ENCODE results near the gene KLHDC1. TPM values are rescaled to one million over a fixed set of nuclear protein-coding genes. Genes with fewer than 3 reads are reported as not detected.
"Not testable (repeated sequence)": the region's sequence is repeated elsewhere in the genome, so short reads cannot be mapped to it uniquely, and the experiment has no call there.

KLHDC1 gene
- total and polyA plus RNA-seq, 9 of the 15 experiments (the other 6 are each of a cell fraction or from before 2014, with no cell fraction given): 0.08 to 0.41 (median 0.18) TPM

GRCh38 chr14:49654511-49654910 lies 38.4 kb upstream of the KLHDC1 start (continued):
- TF ChIP-seq, protein P1, sequence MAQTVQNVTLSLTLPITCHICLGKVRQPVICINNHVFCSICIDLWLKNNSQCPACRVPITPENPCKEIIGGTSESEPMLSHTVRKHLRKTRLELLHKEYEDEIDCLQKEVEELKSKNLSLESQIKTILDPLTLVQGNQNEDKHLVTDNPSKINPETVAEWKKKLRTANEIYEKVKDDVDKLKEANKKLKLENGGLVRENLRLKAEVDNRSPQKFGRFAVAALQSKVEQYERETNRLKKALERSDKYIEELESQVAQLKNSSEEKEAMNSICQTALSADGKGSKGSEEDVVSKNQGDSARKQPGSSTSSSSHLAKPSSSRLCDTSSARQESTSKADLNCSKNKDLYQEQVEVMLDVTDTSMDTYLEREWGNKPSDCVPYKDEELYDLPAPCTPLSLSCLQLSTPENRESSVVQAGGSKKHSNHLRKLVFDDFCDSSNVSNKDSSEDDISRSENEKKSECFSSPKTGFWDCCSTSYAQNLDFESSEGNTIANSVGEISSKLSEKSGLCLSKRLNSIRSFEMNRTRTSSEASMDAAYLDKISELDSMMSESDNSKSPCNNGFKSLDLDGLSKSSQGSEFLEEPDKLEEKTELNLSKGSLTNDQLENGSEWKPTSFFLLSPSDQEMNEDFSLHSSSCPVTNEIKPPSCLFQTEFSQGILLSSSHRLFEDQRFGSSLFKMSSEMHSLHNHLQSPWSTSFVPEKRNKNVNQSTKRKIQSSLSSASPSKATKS (CRISPR knock-in tag; IDR thresholded peaks at IDR 0.05): no peak
- TF ChIP-seq ZNF316 (IDR thresholded peaks at IDR 0.05): peak; percentile 96
- no peak for TF ChIP-seq ZNF584 (CRISPR knock-in tag; IDR thresholded peaks at IDR 0.05; ENCODE audit: low read depth)
- no peak for TF ChIP-seq CEBPZ (IDR thresholded peaks at IDR 0.05; ENCODE audit: borderline replicate concordance, low read depth, low read length)
- TF ChIP-seq BRD4 (IDR thresholded peaks at IDR 0.05): no peak
- peak; percentile 76 for TF ChIP-seq MAFG (tag; conservative IDR thresholded peaks at IDR 0.05)
- TF ChIP-seq MAFK (IDR thresholded peaks at IDR 0.05; ENCODE audit: low read length): peak; percentile 69; the same call in 1 of the 2 replicates
- TF ChIP-seq CHD2 (IDR thresholded peaks at IDR 0.05; ENCODE audit: low read depth, low read length): no peak
- TF ChIP-seq ZNF561 (CRISPR knock-in tag; conservative IDR thresholded peaks at IDR 0.05): no peak
- no peak for TF ChIP-seq SUPT5H (IDR thresholded peaks at IDR 0.05)
- TF ChIP-seq ZNF507 (tag; conservative IDR thresholded peaks at IDR 0.05): no peak
- TF ChIP-seq TRIM24 (IDR thresholded peaks at IDR 0.05): no peak
- no peak for TF ChIP-seq SOX6 (IDR thresholded peaks at IDR 0.05)
- TF ChIP-seq C11orf30 (IDR thresholded peaks at IDR 0.05; ENCODE audit: low read depth): peak; percentile 86
- TF ChIP-seq MAFF (IDR thresholded peaks at IDR 0.05; ENCODE audit: low read length): peak; percentile 68; the same call in 1 of the 2 replicates

DNA sequence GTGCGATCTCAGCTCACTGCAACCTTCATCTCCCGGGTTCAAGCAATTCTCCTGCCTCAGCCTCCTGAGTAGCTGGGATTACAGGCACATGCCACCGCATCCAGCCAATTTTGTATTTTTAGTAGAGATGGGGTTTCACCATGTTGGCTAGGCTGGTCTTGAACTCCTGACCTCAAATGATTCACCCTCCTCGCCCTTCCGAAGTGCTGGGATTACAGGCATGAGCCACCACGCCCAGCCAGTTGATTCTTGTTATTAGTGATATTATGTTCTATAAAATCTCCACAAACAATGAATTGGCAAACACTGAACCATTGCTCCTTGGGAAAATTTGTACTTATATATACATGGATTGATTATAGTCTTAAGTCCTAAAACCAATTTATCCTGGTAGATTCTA lies 35.4 kb upstream of the KLHDC1 start:
- H3K79me2 ChIP-seq (ENCODE audit: control insufficient read depth, insufficient read depth, low read length); BruUV-seq (replicated peaks); H3K9me3 ChIP-seq (replicated peaks; ENCODE audit: control insufficient read depth, insufficient read depth, low read depth, low read length); DNase-seq (ENCODE audit: extremely low read depth in 1 of 4, low spot score in 3 of 4); intact Hi-C loops (cut with micrococcal nuclease); CTCF ChIA-PET (ENCODE audit: low intra/inter-chr PET ratio); H4K20me1 ChIP-seq (replicated peaks; ENCODE audit: control insufficient read depth, insufficient read depth, low read length); ATAC-seq; H3K4me1 ChIP-seq (replicated peaks in 1 of 2; ENCODE audit: control insufficient read depth in 2 of 2, insufficient read depth in 2 of 2, low read length in 2 of 2); H3K9me1 ChIP-seq (ENCODE audit: control insufficient read depth, insufficient read depth, low read length); in situ Hi-C loops (cut with MboI); FAIRE-seq; POLR2A ChIA-PET; H3K27ac ChIP-seq (ENCODE audit: extremely low read depth, low read depth, low read length); H3K4me3 ChIP-seq; H3K9ac ChIP-seq (ENCODE audit: insufficient read depth in 1 of 2, low read depth in 2 of 2, low read length in 2 of 2); H3K4me2 ChIP-seq (ENCODE audit: insufficient read depth, low read length); H3K27me3 ChIP-seq (ENCODE audit: control insufficient read depth in 2 of 2, insufficient read depth in 2 of 2, low read length in 2 of 2); H2AFZ ChIP-seq (ENCODE audit: low read depth, low read length): not testable (repeated sequence)
- WGBS (ENCODE audit: insufficient coverage, low coverage, missing lambda C conversion rate): 78% methylated on average over 4 of the region's 6 CpGs
- H3K36me3 ChIP-seq (ENCODE audit: control insufficient read depth, insufficient read depth, low read length): peaks cover 45% of the 10 kb centered on the region; the same call in 2 of the 3 replicates

Data from K562 (cell line).